K562 (cell line): Measurements from ENCODE around the gene RNF6. TPM values are rescaled to one million over a fixed set of nuclear protein-coding genes. Genes with fewer than 3 reads are reported as not detected.
A peak's percentile ranks its signal among the peaks of the same experiment; 100 is the strongest.

Source experiments
- ADNP ChIP-seq: fragments of 200-800 bp; sonication (Bioruptor generic); IDR thresholded peaks from 2 replicates; pipeline ENCODE4 v1.6.1; 2016; ENCODE audit warnings: missing genetic modification characterization, missing compliant biosample characterization
- ARID2 ChIP-seq: fragments of 450-650 bp; IDR thresholded peaks from 2 replicates; pipeline ENCODE4 v1.6.1; 2017; ENCODE audit warnings: antibody characterized with exemption, mild to moderate bottlenecking
- BDP1 ChIP-seq: IDR thresholded peaks from 3 replicates; pipeline ENCODE4 v1.6.1; 2011; ENCODE audit not compliant: insufficient read length, insufficient read depth
- CREB1 ChIP-seq, 2 experiments: sonication (generic) in 1 of 2; formaldehyde crosslinking in 1 of 2; IDR thresholded peaks; 2 replicates each; pipeline versions ENCODE4 v1.6.1 to v1.8.0; 2012 to 2022; ENCODE audit warnings: inconsistent platforms in 1 of 2, mild to moderate bottlenecking in 1 of 2, missing genetic modification reagents in 1 of 2, moderate library complexity in 1 of 2
- CTBP1 ChIP-seq: fragments of 450-650 bp; IDR thresholded peaks from 2 replicates; pipeline ENCODE4 v1.6.1; 2016; ENCODE audit warnings: borderline replicate concordance
- DIDO1 ChIP-seq: fragments of 450-650 bp; IDR thresholded peaks from 2 replicates; pipeline ENCODE4 v1.6.1; 2016; ENCODE audit warnings: low read depth, missing biosample characterization, missing genetic modification characterization
- DNMT1 ChIP-seq: fragments of 450-650 bp; IDR thresholded peaks from 2 replicates; pipeline ENCODE4 v1.6.1; 2016; ENCODE audit warnings: antibody characterized with exemption, mild to moderate bottlenecking
- ESRRA ChIP-seq: fragments of 450-650 bp; IDR thresholded peaks from 2 replicates; pipeline ENCODE4 v1.6.1; 2014; ENCODE audit warnings: low read depth, mild to moderate bottlenecking, moderate library complexity, borderline replicate concordance
- FOXA1 ChIP-seq: fragments of 450-650 bp; IDR thresholded peaks from 2 replicates; pipeline ENCODE4 v1.6.1; 2016; ENCODE audit warnings: mild to moderate bottlenecking, borderline replicate concordance
- FOXM1 ChIP-seq, 2 experiments: fragments of 450-650 bp in 1 of 2; sonication (generic) in 1 of 2; formaldehyde crosslinking in 1 of 2; IDR thresholded peaks; 2 replicates each; pipeline versions ENCODE4 v1.6.1 to v1.9.0; 2017 to 2022; ENCODE audit warnings: low read depth in 2 of 2, mild to moderate bottlenecking in 2 of 2, missing genetic modification reagents in 1 of 2, moderate library complexity in 1 of 2
- HMGN3 ChIP-seq: IDR thresholded peaks from 2 replicates; pipeline ENCODE4 v1.6.1; 2011; ENCODE audit warnings: borderline replicate concordance, low read depth, mild to moderate bottlenecking, mixed read lengths, low read length; ENCODE audit not compliant: insufficient read length; ENCODE audit errors: extremely low read depth
- KHSRP ChIP-seq: fragments of 450-650 bp; IDR thresholded peaks from 2 replicates; pipeline ENCODE4 v1.6.1; 2017
- NCOA2 ChIP-seq, 2 experiments: fragments of 450-650 bp; IDR thresholded peaks; 2 replicates each; pipeline ENCODE4 v1.6.1; 2018; ENCODE audit warnings: mild to moderate bottlenecking in 2 of 2, moderate library complexity in 1 of 2; ENCODE audit not compliant: partially characterized antibody in 2 of 2
- NR0B1 ChIP-seq: fragments of 450-650 bp; IDR thresholded peaks from one replicate; pipeline ENCODE4 v1.6.1; 2018; ENCODE audit warnings: mild to moderate bottlenecking, moderate library complexity; ENCODE audit not compliant: partially characterized antibody
- NR2F6 ChIP-seq: fragments of 450-650 bp; formaldehyde crosslinking; IDR thresholded peaks from 2 replicates; pipeline ENCODE4 v1.4.0; 2020; ENCODE audit warnings: mild to moderate bottlenecking
- PHTF2 ChIP-seq: fragments of 250-450 bp; sonication (Bioruptor Pico); IDR thresholded peaks from 2 replicates; pipeline ENCODE4 v1.5.0; 2021; ENCODE audit warnings: mild to moderate bottlenecking
- SIRT6 ChIP-seq: IDR thresholded peaks from one replicate; pipeline ENCODE4 v1.6.1; 2012; ENCODE audit warnings: low read depth, mild to moderate bottlenecking, control low read depth, inconsistent platforms, low read length, moderate library complexity
- SPI1 ChIP-seq: IDR thresholded peaks from 2 replicates; pipeline ENCODE4 v1.6.1; 2011; ENCODE audit warnings: low read depth, low read length, control low read depth, borderline replicate concordance
- STAG1 ChIP-seq: sonication (generic); formaldehyde crosslinking; IDR thresholded peaks from 2 replicates; pipeline ENCODE4 v1.5.0; 2020; ENCODE audit warnings: missing genetic modification reagents, borderline replicate concordance
- TAL1 ChIP-seq: fragments of 450-650 bp; IDR thresholded peaks from 2 replicates; pipeline ENCODE4 v1.6.1; 2016; ENCODE audit warnings: mild to moderate bottlenecking
- TFAP4 ChIP-seq: sonication (generic); formaldehyde crosslinking; IDR thresholded peaks from 2 replicates; pipeline ENCODE4 v1.8.0; 2022; ENCODE audit warnings: missing genetic modification reagents, mild to moderate bottlenecking, moderate library complexity, borderline replicate concordance
- TRIM24 ChIP-seq, 2 experiments: fragments of 450-650 bp; IDR thresholded peaks; 2 replicates each; pipeline ENCODE4 v1.6.1; 2016
- ZNF311 ChIP-seq: fragments of 250-450 bp; sonication (Bioruptor Pico); IDR thresholded peaks from 2 replicates; pipeline ENCODE4 v1.4.0; 2020; ENCODE audit warnings: mild to moderate bottlenecking, moderate library complexity
- ZNF830 ChIP-seq: fragments of 250-450 bp; sonication (Bioruptor Pico); IDR thresholded peaks from 2 replicates; pipeline ENCODE4 v1.5.0; 2021; ENCODE audit warnings: mild to moderate bottlenecking
- polyA plus RNA-seq, 8 experiments: library from polyadenylated mRNA; depleted of rRNA in 4 of 8; stranded (reverse) in 5 of 8; unstranded in 3 of 8; fragments of >200 nt; fragmentation: Nextera tagmentation in 2 of 8; fragmentation: Illumina TruSeq in 1 of 8; extraction: Ambion mirVana in 2 of 8; extraction: Trizol in 1 of 8; gene quantifications; 2 replicates each; pipeline versions ENCODE4 v1.2.1 to v1.2.3, GENCODE V29; 2011 to 2014; ENCODE audit warnings: inconsistent platforms in 1 of 8, missing spikeins in 1 of 8
- total RNA-seq, 7 experiments: library from RNA; depleted of rRNA in 6 of 7; stranded (reverse); fragments of >200 nt in 6 of 7; fragmentation: Illumina TruSeq in 2 of 7; extraction: Trizol in 2 of 7; gene quantifications; 2 replicates each; pipeline versions ENCODE4 v1.2.1 to v1.2.3, GENCODE V29; 2011 to 2021; ENCODE audit warnings: low replicate concordance in 1 of 7
- TF ChIP-seq, protein P1 (sequence below): conservative IDR thresholded peaks from 2 replicates; pipeline ENCODE4 v1.6.1; 2011; ENCODE audit warnings: low read depth, mild to moderate bottlenecking, low read length; ENCODE audit not compliant: control insufficient read depth
- TF ChIP-seq, protein P2 (sequence below): fragments of 450-650 bp; IDR thresholded peaks from 2 replicates; pipeline ENCODE4 v1.6.1; 2016

RNF6 gene
- total and polyA plus RNA-seq, 9 of the 15 experiments (the other 6 are each of a cell fraction or from before 2014, with no cell fraction given), result 12.0 to 31.4 (median 22.3) TPM

- no peak for TF ChIP-seq FOXM1 (IDR thresholded peaks at IDR 0.05; ENCODE audit: low read depth)
- TF ChIP-seq FOXM1 (CRISPR knock-in tag; IDR thresholded peaks at IDR 0.05; ENCODE audit: low read depth), result no peak
- no peak for TF ChIP-seq DNMT1
- TF ChIP-seq ARID2, result no peak
- TF ChIP-seq STAG1 (CRISPR knock-in tag), result no peak
- TF ChIP-seq, protein P1, sequence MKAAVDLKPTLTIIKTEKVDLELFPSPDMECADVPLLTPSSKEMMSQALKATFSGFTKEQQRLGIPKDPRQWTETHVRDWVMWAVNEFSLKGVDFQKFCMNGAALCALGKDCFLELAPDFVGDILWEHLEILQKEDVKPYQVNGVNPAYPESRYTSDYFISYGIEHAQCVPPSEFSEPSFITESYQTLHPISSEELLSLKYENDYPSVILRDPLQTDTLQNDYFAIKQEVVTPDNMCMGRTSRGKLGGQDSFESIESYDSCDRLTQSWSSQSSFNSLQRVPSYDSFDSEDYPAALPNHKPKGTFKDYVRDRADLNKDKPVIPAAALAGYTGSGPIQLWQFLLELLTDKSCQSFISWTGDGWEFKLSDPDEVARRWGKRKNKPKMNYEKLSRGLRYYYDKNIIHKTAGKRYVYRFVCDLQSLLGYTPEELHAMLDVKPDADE, result peak; percentile 95
- TF ChIP-seq SIRT6, result no peak
- TF ChIP-seq CTBP1, result peak; percentile 61
- no peak for TF ChIP-seq NR2F6 (CRISPR knock-in tag)
- TF ChIP-seq ZNF830 (CRISPR knock-in tag), result no peak
- no peak for TF ChIP-seq PHTF2 (CRISPR knock-in tag)
- no peak for TF ChIP-seq TRIM24 (IDR thresholded peaks at IDR 0.05)
- no peak for TF ChIP-seq HMGN3
- no peak for TF ChIP-seq ZNF311 (CRISPR knock-in tag)
- no peak for TF ChIP-seq SPI1
- TF ChIP-seq NCOA2 (IDR thresholded peaks at IDR 0.05; ENCODE audit: partially characterized antibody in 2 of 2), result no peak
- peak; percentile 59; the same call in 1 of the 2 replicates for TF ChIP-seq TFAP4 (CRISPR knock-in tag)
- no peak for TF ChIP-seq TAL1
- TF ChIP-seq NR0B1, result no peak
- TF ChIP-seq FOXA1, result no peak
- no peak for TF ChIP-seq BDP1
- TF ChIP-seq ADNP (tag), result no peak
- TF ChIP-seq KHSRP, result no peak
- TF ChIP-seq ESRRA, result no peak
- TF ChIP-seq, protein P2, sequence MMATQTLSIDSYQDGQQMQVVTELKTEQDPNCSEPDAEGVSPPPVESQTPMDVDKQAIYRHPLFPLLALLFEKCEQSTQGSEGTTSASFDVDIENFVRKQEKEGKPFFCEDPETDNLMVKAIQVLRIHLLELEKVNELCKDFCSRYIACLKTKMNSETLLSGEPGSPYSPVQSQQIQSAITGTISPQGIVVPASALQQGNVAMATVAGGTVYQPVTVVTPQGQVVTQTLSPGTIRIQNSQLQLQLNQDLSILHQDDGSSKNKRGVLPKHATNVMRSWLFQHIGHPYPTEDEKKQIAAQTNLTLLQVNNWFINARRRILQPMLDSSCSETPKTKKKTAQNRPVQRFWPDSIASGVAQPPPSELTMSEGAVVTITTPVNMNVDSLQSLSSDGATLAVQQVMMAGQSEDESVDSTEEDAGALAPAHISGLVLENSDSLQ, result no peak
- TF ChIP-seq CREB1 (IDR thresholded peaks at IDR 0.05), result peak; percentile 49
- TF ChIP-seq CREB1 (CRISPR knock-in tag; IDR thresholded peaks at IDR 0.05), result peak; percentile 11; the same call in 1 of the 2 replicates
- TF ChIP-seq DIDO1 (tag), result no peak
These were observed 31.9 kb upstream of the RNF6 start, which contains the start of gene CDK8 (continued) for GRCh38 chr13:26253787-26254582.
